SJSA1 (cell line): ENCODE measurements around the gene YTHDF1. TPM values are rescaled to one million over a fixed set of nuclear protein-coding genes. Genes with fewer than 3 reads are reported as not detected.

ENCODE experiments used
- DNase-seq, 2 experiments: peaks; one replicate each; pipeline ENCODE4 v3.0.0-alpha.2; 2015 to 2020; ENCODE audit warnings: low spot score in 2 of 2, low read depth in 1 of 2
- H3K27ac ChIP-seq: fragments of 250-450 bp; sonication (Bioruptor Pico); 2 replicates; pipeline ENCODE4 v1.5.1; 2020; ENCODE audit warnings: mild to moderate bottlenecking, moderate library complexity
- H3K27me3 ChIP-seq: fragments of 250-450 bp; sonication (Bioruptor Pico); replicated peaks from 2 replicates; pipeline ENCODE4 v1.5.1; 2020; ENCODE audit warnings: mild to moderate bottlenecking, moderate library complexity
- H3K36me3 ChIP-seq: fragments of 250-450 bp; sonication (Bioruptor Pico); 2 replicates; pipeline ENCODE4 v1.5.1; 2020; ENCODE audit warnings: mild to moderate bottlenecking
- H3K4me1 ChIP-seq: fragments of 250-450 bp; sonication (Bioruptor Pico); replicated peaks from 2 replicates; pipeline ENCODE4 v1.6.1; 2021; ENCODE audit warnings: mild to moderate bottlenecking
- H3K4me3 ChIP-seq: fragments of 250-450 bp; sonication (Bioruptor Pico); 2 replicates; pipeline ENCODE4 v1.5.1; 2020; ENCODE audit warnings: mild to moderate bottlenecking
- H3K9me3 ChIP-seq: fragments of 250-450 bp; sonication (Bioruptor Pico); replicated peaks from 2 replicates; pipeline ENCODE4 v1.5.1; 2020; ENCODE audit warnings: mild to moderate bottlenecking
- total RNA-seq: library from RNA; depleted of rRNA; stranded (reverse); fragments of >200 nt; shearing (Covaris generic); gene quantifications from 2 replicates; pipeline ENCODE4 v1.2.3, GENCODE V29; 2014

The YTHDF1 gene
- total RNA-seq, 1 experiment from 2014 or later: 30.2 TPM

DNA sequence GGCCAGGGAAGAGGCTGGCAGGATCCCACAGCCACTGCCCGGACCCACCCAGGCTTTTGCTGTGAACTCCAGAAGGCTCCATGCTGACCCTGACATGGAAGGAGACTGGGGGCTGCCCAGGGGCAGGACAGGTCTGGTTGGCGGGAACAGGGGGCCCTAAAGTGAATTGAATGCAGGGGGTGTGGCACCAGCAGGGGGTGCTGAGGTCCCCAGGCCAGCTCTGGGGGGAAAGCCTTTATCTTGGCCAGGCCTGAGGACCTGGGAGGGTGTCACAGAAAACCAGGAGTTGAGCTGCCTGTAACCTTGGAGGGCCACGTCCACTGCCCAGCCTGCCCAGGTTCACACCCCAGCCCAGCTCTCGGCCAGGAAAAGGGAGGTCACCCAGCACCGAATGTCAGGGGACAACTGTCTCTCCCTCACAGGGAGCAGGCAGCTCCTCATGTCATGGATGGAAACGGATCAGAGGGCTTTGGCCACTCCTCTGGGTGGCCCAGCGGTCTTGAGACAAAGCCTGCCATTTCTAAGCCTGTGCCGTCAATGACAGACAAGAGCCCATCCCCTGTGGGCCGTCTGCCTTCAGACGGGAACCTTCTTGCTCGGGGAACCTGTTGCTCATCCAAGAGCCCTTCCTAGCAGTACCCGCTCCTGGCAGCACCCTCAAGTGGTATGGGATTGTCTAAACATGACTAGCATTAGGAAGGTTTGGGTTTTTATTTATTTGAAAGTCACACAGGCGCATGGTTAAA, 2.9 kb upstream of the YTHDF1 start:
- H3K27me3 ChIP-seq: peaks cover 9% of the 10 kb centered on the region; the same call in 1 of the 2 replicates
- no peak for DNase-seq
- H3K27ac ChIP-seq: no peak overlapping the region
- H3K36me3 ChIP-seq: peaks cover 19% of the 10 kb centered on the region
- no peaks in the 10 kb centered on the region for H3K9me3 ChIP-seq
- H3K4me3 ChIP-seq: no peak overlapping the region
- H3K4me1 ChIP-seq: peaks cover 17% of the 10 kb centered on the region

DNA sequence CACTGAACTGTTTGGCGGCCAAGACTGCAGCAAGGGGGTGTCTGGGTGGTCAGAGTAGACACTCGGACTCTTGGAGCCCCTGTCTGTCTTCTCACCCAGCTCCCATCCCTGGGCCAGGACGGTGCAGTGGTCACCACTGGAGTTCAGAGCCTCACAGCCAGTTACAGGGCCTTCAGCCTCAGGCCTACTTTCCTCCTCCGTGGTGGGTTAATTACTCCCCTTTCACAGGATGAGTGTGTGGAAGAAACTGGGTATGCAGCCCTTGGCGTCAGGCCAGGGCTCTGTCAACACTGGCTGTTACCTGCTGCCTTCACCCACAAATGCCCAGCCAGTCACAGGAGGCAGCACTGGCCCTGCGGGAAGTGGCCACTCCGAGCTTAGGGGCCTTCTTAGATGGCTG, 1.8 kb upstream of the YTHDF1 start:
- peaks cover 30% of the 10 kb centered on the region for H3K36me3 ChIP-seq
- H3K4me3 ChIP-seq: no peak overlapping the region
- H3K27ac ChIP-seq: no peak overlapping the region
- peaks cover 15% of the 10 kb centered on the region for H3K4me1 ChIP-seq
- no peaks in the 10 kb centered on the region for H3K9me3 ChIP-seq
- H3K27me3 ChIP-seq: peaks cover 7% of the 10 kb centered on the region; the same call in 1 of the 2 replicates
- no peak for DNase-seq

DNA sequence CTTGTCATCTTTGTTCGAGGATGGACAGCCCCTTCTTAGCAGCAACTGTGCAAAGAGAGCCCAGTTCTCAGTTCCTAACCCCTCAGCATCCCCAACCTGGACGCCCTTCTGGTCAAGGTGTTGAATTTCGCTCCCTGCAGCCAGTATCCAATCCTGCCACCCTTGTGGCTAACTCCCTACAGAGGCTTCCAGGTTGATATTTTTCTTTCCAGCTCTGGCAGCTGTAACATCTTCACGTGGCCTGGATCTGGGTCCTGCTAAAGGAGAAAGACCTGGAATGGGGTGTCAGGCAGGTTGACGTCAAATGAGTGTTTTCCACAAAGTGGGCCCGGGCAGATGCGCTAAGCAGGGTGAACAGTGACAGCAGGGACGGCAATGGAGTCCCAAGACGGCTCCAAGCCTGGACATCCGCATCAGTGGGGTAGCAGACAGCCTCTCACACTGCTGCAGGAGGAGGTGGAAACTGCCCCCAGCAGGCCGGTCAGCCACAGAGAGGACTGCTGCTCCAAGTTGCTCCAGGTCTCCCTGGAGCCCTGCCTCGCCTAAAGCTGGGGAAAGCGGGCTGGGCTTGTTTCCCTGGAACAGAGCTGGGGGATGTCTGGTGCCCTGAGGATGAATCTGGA, 1.0 kb upstream of the YTHDF1 start:
- no peak for DNase-seq
- Histone ChIP-seq H3K9me3 (no peaks in the 10 kb centered on the region), H3K27me3 (peaks cover 5% of the 10 kb centered on the region; the same call in 1 of the 2 replicates), H3K4me3 (no peak overlapping the region; the same call in 1 of the 2 replicates), H3K4me1 (peaks cover 15% of the 10 kb centered on the region), H3K36me3 (peaks cover 38% of the 10 kb centered on the region), H3K27ac (no peak overlapping the region)

DNA sequence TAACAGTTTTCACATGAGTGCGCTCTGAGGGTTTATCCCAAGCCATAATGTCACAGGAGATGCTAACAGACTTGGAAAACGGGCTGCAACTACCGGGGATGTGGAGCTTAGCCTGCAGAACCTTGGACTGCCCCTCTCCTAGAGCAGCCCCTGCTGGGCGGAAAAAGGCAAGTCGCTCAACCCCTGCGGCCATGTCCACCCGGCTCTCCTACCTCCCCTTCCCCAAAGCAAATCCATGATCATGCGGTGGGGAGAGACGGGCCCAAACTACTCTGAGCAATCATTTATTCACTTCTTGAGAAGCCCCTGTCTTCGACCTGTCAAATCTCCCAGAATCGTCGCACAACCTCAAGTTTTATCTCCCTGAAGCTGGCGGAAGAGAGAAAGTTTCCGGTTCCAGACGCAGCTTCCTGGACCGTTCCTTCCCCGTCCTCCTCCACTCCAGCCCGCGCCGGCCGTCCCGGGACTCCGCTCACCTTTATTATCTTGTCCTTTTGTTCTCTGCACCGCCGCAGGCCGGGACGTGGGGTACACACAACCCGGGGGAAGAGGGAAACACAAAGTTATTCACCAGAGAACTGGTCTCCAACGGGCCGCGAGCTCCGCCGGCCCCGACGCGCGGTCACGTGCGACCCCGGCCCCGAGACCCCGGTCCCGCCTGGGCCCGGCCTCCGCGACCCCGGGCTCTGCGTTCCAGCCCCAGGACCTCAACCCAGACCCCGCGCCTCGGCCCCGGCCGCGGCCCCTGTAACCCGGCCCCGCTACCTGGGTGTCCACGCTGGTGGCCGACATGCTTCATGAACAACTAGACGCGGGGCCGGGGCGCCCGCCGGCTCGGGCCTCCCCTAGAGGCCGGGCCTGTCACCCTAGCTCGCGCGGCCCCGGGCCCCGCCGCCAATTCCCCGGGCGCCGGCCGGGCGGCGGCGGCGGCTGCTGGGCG, 560 bp downstream of the YTHDF1 start:
- peak overlapping the region; percentile 66 for H3K27ac ChIP-seq
- no peaks in the 10 kb centered on the region for H3K9me3 ChIP-seq
- H3K27me3 ChIP-seq: no peaks in the 10 kb centered on the region
- H3K4me3 ChIP-seq: peak overlapping the region; percentile 91
- H3K4me1 ChIP-seq: peaks cover 15% of the 10 kb centered on the region
- peaks cover 54% of the 10 kb centered on the region for H3K36me3 ChIP-seq
- peak in 1 of 2 experiments; percentile 49 for DNase-seq

DNA sequence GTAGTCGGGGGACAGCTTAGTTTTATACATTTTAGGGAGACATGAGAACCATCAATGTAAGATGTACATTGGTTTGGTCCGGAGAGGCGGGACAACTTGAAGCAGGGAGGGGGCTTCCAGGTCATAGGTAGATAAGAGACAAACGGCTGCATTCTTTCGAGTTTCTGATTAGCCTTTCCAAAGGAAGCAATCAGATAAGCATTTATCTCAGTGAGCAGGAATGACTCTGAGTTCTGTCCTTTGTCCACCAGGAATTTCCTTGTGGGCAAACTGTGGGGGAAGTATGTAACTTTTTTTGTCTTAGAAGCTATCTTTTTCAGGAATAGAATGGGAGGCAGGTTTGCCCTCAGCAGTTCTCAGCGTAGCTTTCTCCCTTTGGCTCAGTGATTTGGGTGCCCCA, 1.4 kb downstream of the YTHDF1 start:
- peaks cover 62% of the 10 kb centered on the region for H3K36me3 ChIP-seq
- peak overlapping the region; percentile 91 for H3K4me3 ChIP-seq
- DNase-seq: no peak
- no peak overlapping the region for H3K27ac ChIP-seq
- H3K27me3 ChIP-seq: no peaks in the 10 kb centered on the region
- H3K9me3 ChIP-seq: no peaks in the 10 kb centered on the region
- H3K4me1 ChIP-seq: peaks cover 15% of the 10 kb centered on the region

DNA sequence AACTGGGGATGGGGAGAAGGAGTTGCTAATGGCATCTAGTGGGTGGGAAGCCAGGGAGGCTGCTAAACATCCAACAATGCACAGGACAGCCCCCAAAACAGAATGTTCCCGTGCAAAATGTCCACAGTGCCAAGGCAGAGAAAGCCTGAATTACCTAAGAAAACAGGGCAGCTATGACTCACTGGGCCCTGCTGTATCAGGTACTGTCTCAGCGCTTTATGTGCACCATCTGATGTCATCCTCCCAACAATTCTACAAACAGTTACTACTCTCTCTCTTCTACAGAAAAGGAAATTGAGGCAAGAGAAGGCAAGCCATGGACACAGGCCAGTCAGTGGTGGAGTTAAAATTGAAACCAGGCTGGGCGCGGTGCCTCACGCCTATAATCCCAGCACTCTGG, 3.1 kb downstream of the YTHDF1 start:
- no peaks in the 10 kb centered on the region for H3K27me3 ChIP-seq
- H3K4me3 ChIP-seq: no peak overlapping the region
- no peak for DNase-seq
- H3K36me3 ChIP-seq: peaks cover 80% of the 10 kb centered on the region
- H3K27ac ChIP-seq: no peak overlapping the region
- H3K9me3 ChIP-seq: no peaks in the 10 kb centered on the region
- peaks cover 15% of the 10 kb centered on the region for H3K4me1 ChIP-seq

DNA sequence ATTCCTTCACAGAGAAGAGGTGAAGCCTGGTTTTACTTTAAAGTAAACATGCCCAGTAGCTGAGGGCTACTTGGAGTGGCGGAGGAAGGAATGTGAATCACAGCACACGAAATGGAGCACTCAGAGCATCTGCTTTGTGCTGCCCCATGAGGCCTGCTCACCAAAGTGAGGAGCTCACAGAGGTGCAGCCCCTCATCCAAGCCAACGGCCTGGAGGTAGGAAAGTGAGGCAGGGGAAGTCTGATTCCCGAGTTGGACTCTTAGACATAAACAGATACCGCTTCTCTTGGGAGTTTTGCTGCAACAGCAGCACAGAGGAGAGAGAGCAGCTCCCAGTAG, 3.6 kb downstream of the YTHDF1 start:
- Histone ChIP-seq H3K27ac (no peak overlapping the region), H3K9me3 (no peaks in the 10 kb centered on the region), H3K36me3 (peaks cover 84% of the 10 kb centered on the region), H3K27me3 (no peaks in the 10 kb centered on the region), H3K4me1 (peaks cover 15% of the 10 kb centered on the region), H3K4me3 (no peak overlapping the region)
- no peak for DNase-seq

- Histone ChIP-seq H3K4me3 (no peak overlapping the region), H3K4me1 (peaks cover 14% of the 10 kb centered on the region), H3K27ac (no peak overlapping the region), H3K27me3 (no peaks in the 10 kb centered on the region), H3K36me3 (peaks cover 100% of the 10 kb centered on the region), H3K9me3 (no peaks in the 10 kb centered on the region)
- DNase-seq: no peak
Observed at GRCh38 chr20:63210011-63210605, 5.8 kb downstream of the YTHDF1 start.

DNA sequence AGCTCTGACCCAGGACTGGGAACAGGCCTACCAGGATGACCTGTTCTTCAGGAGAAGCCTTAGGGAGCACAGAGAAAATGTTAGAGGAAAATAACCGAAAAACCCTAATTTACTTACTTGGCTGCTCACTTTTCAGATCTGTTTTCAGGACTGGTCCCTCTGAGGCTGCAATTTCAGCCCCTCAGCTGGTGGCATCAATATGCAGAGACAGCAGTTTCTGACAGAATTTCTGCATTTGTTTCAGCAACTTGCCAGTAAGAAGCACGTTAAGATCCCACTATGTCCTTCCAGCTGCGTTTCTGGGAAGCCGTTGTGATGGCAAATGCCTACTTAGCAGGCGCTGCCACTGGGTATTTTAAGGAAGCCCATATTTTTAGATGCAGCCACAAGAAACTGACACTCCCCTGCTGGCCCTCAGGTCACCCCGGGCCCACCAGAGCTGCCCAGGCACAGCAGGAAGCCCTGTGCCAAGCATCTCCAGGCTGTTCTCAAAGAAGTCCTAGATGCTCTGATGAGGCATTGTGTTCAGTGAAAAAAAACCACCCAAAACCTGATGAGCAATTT, 7.5 kb downstream of the YTHDF1 start:
- no peaks in the 10 kb centered on the region for H3K9me3 ChIP-seq
- no peak overlapping the region for H3K4me3 ChIP-seq
- no peak overlapping the region for H3K27ac ChIP-seq
- DNase-seq: no peak
- H3K4me1 ChIP-seq: peaks cover 6% of the 10 kb centered on the region; the same call in 1 of the 2 replicates
- no peaks in the 10 kb centered on the region for H3K27me3 ChIP-seq
- H3K36me3 ChIP-seq: peaks cover 100% of the 10 kb centered on the region

DNA sequence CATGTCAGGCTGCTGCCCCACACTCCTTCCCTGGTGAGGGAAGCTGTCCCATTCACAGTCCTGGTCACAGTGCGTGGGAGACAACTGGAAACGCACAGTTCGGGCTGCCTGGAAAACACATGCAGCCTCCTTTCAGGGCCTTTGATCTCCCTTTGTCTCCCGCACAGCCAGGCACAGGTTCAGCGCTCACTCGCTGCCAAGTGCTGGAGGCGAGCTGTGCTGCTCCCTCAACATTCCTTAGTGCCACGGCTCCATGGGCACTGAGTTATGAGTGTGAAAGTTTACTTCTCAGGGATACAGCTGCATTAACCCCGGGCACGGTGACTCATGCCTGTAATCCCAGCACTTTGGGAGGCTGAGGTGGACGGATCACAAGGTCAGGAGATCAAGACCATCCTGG, 9.1 kb downstream of the YTHDF1 start:
- Histone ChIP-seq H3K27ac (no peak overlapping the region), H3K4me3 (no peak overlapping the region), H3K9me3 (no peaks in the 10 kb centered on the region), H3K4me1 (peaks cover 6% of the 10 kb centered on the region; the same call in 1 of the 2 replicates), H3K36me3 (peaks cover 100% of the 10 kb centered on the region), H3K27me3 (no peaks in the 10 kb centered on the region)
- no peak for DNase-seq

DNA sequence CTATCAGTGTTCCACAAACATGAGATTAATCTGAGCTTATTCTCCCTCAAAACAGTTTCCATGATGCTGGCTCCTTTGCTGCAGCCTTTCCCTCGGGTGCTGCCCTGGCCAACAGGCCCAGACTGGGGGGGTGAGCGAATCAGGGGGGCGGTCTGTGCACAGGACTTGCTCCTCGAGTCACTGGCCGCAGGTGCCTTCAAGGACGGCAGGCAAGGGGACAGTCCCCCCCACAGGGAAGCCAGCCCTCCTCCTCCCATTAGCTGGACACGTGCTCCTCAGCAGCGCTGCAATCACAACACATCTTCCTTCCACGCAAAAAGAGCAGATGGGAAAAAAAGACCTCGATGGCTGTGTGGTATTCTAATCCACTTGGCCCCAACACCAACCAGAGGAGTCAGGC, 10.0 kb downstream of the YTHDF1 start:
- Histone ChIP-seq H3K4me3 (no peak overlapping the region), H3K27me3 (no peaks in the 10 kb centered on the region), H3K9me3 (no peaks in the 10 kb centered on the region), H3K4me1 (peaks cover 6% of the 10 kb centered on the region; the same call in 1 of the 2 replicates), H3K36me3 (peaks cover 100% of the 10 kb centered on the region), H3K27ac (no peak overlapping the region)
- DNase-seq: no peak

DNA sequence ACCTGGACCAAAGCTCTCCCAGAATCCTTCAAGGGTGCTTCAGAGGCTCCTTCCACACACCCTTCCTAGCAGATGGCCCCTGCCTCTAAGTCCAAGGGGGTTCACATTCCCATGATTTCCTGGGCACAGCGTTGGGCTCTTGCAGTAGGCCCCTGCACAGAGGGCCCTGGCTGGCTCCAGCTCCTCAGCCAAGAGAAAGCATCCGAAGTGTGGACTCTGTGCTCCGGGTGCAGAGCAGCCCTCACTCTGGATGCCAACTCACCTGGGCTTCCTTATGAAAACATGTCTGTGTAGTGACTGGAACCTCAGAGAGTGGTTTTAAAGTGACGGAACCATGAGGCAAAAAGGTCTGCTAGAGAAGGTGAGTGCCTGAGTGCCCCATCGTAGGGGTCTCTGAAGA, 11.6 kb downstream of the YTHDF1 start:
- DNase-seq: no peak
- Histone ChIP-seq H3K4me1 (peaks cover 6% of the 10 kb centered on the region; the same call in 1 of the 2 replicates), H3K9me3 (no peaks in the 10 kb centered on the region), H3K27me3 (no peaks in the 10 kb centered on the region), H3K4me3 (no peak overlapping the region), H3K36me3 (peaks cover 91% of the 10 kb centered on the region), H3K27ac (no peak overlapping the region)

DNA sequence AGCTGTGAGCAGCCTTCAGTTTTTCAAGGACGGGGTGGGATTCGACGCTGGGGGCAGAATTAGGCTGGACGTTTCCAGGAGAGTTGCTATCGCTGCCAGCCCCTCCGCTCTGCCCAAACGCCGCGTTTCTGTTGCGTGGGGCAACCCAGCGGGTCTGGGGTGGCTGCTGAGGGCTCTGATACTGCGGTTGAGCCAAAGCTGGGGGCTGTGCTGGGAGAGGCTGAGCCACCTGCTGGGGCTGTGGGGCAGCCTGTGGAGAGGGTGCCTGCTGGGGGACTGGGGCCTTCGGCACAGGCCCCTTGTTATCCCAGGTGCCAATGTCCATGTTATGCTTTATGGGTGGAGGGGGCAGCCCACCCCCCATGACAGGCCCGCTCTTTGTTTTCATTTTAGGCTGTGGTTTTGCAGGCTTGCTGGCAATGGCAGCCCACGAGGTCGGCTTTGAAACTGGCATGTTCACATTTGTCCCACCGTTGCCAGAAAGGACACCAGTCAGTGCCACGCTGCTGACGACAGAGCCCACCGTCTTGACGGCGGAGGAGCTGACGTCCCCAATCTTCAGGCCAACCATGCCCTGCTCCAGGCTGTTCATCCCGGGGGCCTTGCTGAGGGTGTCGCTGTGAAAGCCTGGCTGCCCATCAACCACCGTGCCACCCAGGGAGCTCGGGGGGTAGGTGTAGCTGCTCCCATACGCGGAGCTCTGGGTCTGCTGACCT, 13.0 kb downstream of the YTHDF1 start:
- H3K27ac ChIP-seq: no peak overlapping the region
- H3K36me3 ChIP-seq: peaks cover 87% of the 10 kb centered on the region
- peaks cover 6% of the 10 kb centered on the region; the same call in 1 of the 2 replicates for H3K4me1 ChIP-seq
- H3K4me3 ChIP-seq: no peak overlapping the region
- H3K27me3 ChIP-seq: no peaks in the 10 kb centered on the region
- H3K9me3 ChIP-seq: no peaks in the 10 kb centered on the region
- DNase-seq: no peak
